Gastroesophageal sphincter (tissue), 4 donors: ENCODE measurements around the gene SLC9A5. TPM values are rescaled to one million over a fixed set of nuclear protein-coding genes. Genes with fewer than 3 reads are reported as not detected.

Experiments
- ATAC-seq: fragments of 150-250 bp; one replicate; pipeline ENCODE4 v1.9.1; 2016; ENCODE audit warnings: mild to moderate bottlenecking, moderate library complexity
- H3K27ac ChIP-seq, 4 donors: fragments of 200-600 bp; sonication (generic) in 3 of 4; 1 replicate in 3 of 4; 2 replicates in 1 of 4; pipeline ENCODE4 v1.5.1; 2016 to 2019
- H3K27me3 ChIP-seq: fragments of 200-600 bp; sonication (generic); one replicate; pipeline ENCODE4 v1.5.1; 2019
- H3K36me3 ChIP-seq, 2 donors: fragments of 200-600 bp; sonication (generic); one replicate each; pipeline ENCODE4 v1.5.1; 2019; ENCODE audit warnings: control low read depth in 1 of 2
- H3K4me1 ChIP-seq, 3 donors: fragments of 200-600 bp; sonication (generic); 1 replicate in 2 of 3; 2 replicates in 1 of 3; pipeline ENCODE4 v1.5.1; 2016 to 2019; ENCODE audit warnings: control low read depth in 2 of 3
- H3K4me3 ChIP-seq, 2 donors: fragments of 200-600 bp; sonication (generic); one replicate each; pipeline ENCODE4 v1.5.1; 2019; ENCODE audit warnings: mild to moderate bottlenecking in 1 of 2, moderate library complexity in 1 of 2
- H3K9me3 ChIP-seq, 3 donors: fragments of 200-600 bp; sonication (generic); one replicate each; pipeline ENCODE4 v1.5.1; 2017 to 2019; ENCODE audit warnings: control low read depth in 2 of 3
- CTCF ChIP-seq, 4 experiments: fragments of 200-600 bp in 2 of 4; fragments of 450-650 bp in 2 of 4; sonication (generic) in 1 of 4; IDR thresholded peaks; one replicate each; pipeline ENCODE4 v1.5.1; 2017 to 2019; ENCODE audit warnings: antibody characterized with exemption in 4 of 4, mild to moderate bottlenecking in 2 of 4, moderate library complexity in 2 of 4
- EP300 ChIP-seq: sonication (generic); formaldehyde crosslinking; IDR thresholded peaks from one replicate; pipeline ENCODE4 v1.6.1; 2017; ENCODE audit warnings: antibody characterized with exemption, mild to moderate bottlenecking
- POLR2A ChIP-seq, 2 donors: fragments of 450-650 bp; IDR thresholded peaks; one replicate each; pipeline ENCODE4 v1.6.1; 2017; ENCODE audit warnings: antibody characterized with exemption in 2 of 2, mild to moderate bottlenecking in 2 of 2, moderate library complexity in 1 of 2
- POLR2AphosphoS5 ChIP-seq: sonication (generic); formaldehyde crosslinking; IDR thresholded peaks from one replicate; pipeline ENCODE4 v1.6.1; 2017; ENCODE audit warnings: antibody characterized with exemption
- WGBS, 2 donors: methylation state at CpG; one replicate each; pipeline ENCODE4 v1.1.5; 2018; ENCODE audit warnings: low coverage in 1 of 2; 5-methylcytosine and 5-hydroxymethylcytosine counted together
- total RNA-seq, 4 donors: library from RNA; depleted of rRNA; stranded (reverse); fragments of >200 nt; gene quantifications; one replicate each; pipeline ENCODE4 v1.1.0, GENCODE V29; 2016

Gene SLC9A5
- total RNA-seq, 4 donors from 2014 or later = 0.13 to 0.93 (median 0.21) TPM

- ATAC-seq = no peak
- Histone ChIP-seq H3K36me3 (no peaks in the 10 kb centered on the region), H3K9me3 (no peaks in the 10 kb centered on the region), H3K27me3 (peaks cover 38% of the 10 kb centered on the region), H3K4me3 (no peak overlapping the region), H3K4me1 (no peaks in the 10 kb centered on the region), H3K27ac (no peak overlapping the region)
- TF ChIP-seq EP300 (no peak), CTCF (IDR thresholded peaks at IDR 0.05) (no peak), POLR2AphosphoS5 (no peak), POLR2A (IDR thresholded peaks at IDR 0.05) (no peak)
- WGBS, 2 donors = no CpG with 5 or more reads among the region's 9 CpGs
Observed at GRCh38 chr16:67264277-67264676, 15.5 kb downstream of the SLC9A5 start.

GRCh38 chr16:67264866-67265265, 16.1 kb downstream of the SLC9A5 start:
- H3K36me3 ChIP-seq = no peaks in the 10 kb centered on the region
- peaks cover 38% of the 10 kb centered on the region for H3K27me3 ChIP-seq
- ATAC-seq = no peak
- no peaks in the 10 kb centered on the region for H3K9me3 ChIP-seq
- no peaks in the 10 kb centered on the region for H3K4me1 ChIP-seq
- TF ChIP-seq POLR2A (IDR thresholded peaks at IDR 0.05) (no peak), CTCF (IDR thresholded peaks at IDR 0.05) (no peak), POLR2AphosphoS5 (no peak), EP300 (no peak)
- H3K4me3 ChIP-seq = no peak overlapping the region
- H3K27ac ChIP-seq = no peak overlapping the region
- 90% methylated on average over 2 of the region's 5 CpGs; no CpG with 5 or more reads in 1 of the 2 donors for WGBS, 2 donors

- no peaks in the 10 kb centered on the region for H3K36me3 ChIP-seq
- no peak for TF ChIP-seq POLR2AphosphoS5
- WGBS, 2 donors = 58 to 60% methylated on average over 3 to 5 of the region's 8 CpGs
Observed at GRCh38 chr16:67265834-67266233, 17.1 kb downstream of the SLC9A5 start.

DNA sequence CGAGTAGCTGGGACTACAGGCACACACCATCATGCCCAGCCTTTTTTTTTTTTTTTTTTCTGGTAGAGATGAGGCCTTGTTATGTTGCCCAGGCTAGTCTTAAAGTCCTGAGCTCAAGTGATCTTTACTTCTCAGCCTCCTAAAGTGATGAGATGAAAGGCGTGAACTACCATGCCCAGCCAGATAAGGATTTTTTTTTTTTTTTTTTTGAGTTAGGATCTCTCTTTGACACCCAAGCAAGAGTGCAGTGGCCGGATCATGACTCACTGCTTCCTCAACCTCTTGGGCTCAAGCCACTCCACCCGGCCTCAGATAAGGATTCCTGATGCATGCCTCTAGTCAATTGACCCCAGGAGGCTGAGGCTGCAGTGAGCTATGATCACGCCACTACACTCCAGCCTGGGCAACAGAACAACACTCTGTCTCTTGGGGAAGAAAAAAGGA, 19.4 kb downstream of the SLC9A5 start:
- WGBS, 2 donors = 23 to 80% methylated on average over 1 to 4 of the region's 5 CpGs
- H3K4me3 ChIP-seq = no peak overlapping the region

More at GRCh38 chr16:67265834-67266233, 17.1 kb downstream of the SLC9A5 start:
- Histone ChIP-seq H3K27ac (no peak overlapping the region), H3K4me1 (no peaks in the 10 kb centered on the region), H3K9me3 (no peaks in the 10 kb centered on the region), H3K4me3 (no peak overlapping the region), H3K27me3 (peaks cover 38% of the 10 kb centered on the region)
- no peak for ATAC-seq

DNA sequence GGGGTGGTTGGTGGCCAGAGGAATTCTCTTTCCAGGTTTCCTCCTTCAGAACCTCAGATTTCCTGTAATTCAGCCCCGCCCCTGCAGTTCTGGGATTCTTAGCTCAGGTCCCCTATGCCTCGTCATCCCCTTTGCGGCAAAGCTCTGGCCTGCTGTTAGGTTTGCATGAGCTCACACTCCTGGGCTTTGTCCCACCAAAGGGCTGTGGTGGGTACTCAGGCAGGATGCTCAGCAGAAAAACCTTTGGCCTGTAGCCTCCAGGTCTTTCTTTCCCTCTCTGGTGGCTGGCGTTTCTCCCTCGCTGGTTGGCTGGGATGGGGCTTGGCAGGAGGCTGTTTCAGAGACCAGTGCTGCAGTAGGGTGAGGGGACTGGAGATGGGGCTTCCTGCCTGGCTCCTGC, 21.0 kb downstream of the SLC9A5 start:
- Histone ChIP-seq H3K4me1 (no peaks in the 10 kb centered on the region), H3K36me3 (no peaks in the 10 kb centered on the region), H3K4me3 (no peak overlapping the region), H3K27me3 (peaks cover 20% of the 10 kb centered on the region), H3K9me3 (no peaks in the 10 kb centered on the region), H3K27ac (no peak overlapping the region)
- peak; percentile 22 for ATAC-seq
- no peak for TF ChIP-seq POLR2AphosphoS5
- TF ChIP-seq CTCF (IDR thresholded peaks at IDR 0.05) = no peak
- no peak for TF ChIP-seq EP300
- TF ChIP-seq POLR2A (IDR thresholded peaks at IDR 0.05) = no peak
- 60 to 67% methylated on average over 1 to 3 of the region's 5 CpGs for WGBS, 2 donors

More for the DNA sequence above, 19.4 kb downstream of the SLC9A5 start:
- peak; percentile 79 for ATAC-seq
- Histone ChIP-seq H3K27me3 (peaks cover 29% of the 10 kb centered on the region), H3K36me3 (no peaks in the 10 kb centered on the region), H3K9me3 (no peaks in the 10 kb centered on the region), H3K27ac (no peak overlapping the region), H3K4me1 (no peaks in the 10 kb centered on the region)
- no peak for TF ChIP-seq EP300

DNA sequence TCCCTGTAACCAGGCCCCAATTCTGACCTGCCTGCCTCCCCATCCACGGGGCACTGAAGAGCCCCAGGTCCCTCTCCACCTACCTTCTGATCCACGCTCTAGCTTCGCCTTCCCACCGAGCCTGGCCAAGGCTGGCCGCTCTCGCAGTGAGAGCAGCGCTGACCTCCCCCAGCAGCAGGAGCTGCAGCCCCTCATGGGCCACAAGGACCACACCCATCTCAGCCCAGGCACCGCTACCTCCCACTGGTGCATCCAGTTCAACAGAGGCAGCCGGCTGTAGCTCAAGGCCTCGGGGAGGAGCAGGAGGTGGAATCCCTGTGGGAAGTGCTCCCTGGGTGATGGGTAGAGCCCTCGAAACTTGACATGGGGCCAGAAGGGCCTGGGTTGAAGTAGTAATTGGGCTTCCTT, 22.2 kb downstream of the SLC9A5 start:
- TF ChIP-seq POLR2AphosphoS5 = no peak
- TF ChIP-seq EP300 = no peak
- TF ChIP-seq POLR2A (IDR thresholded peaks at IDR 0.05) = no peak
- no peak for TF ChIP-seq CTCF (IDR thresholded peaks at IDR 0.05)
- no peak overlapping the region for H3K27ac ChIP-seq
- ATAC-seq = no peak
- H3K4me1 ChIP-seq = no peaks in the 10 kb centered on the region
- H3K36me3 ChIP-seq = no peaks in the 10 kb centered on the region
- no peak overlapping the region for H3K4me3 ChIP-seq
- no peaks in the 10 kb centered on the region for H3K9me3 ChIP-seq
- WGBS, 2 donors = 80 to 96% methylated on average over 3 to 5 of the region's 11 CpGs
- H3K27me3 ChIP-seq = peaks cover 13% of the 10 kb centered on the region
